GM12874 (cell line): ENCODE data around the gene MAGOH.

Experiments
- TF ChIP-seq, protein P1 (sequence below): IDR thresholded peaks from 2 replicates; pipeline ENCODE4 v1.5.1; 2011; ENCODE audit warnings: low read depth, mild to moderate bottlenecking, control low read depth, low read length, moderate library complexity; ENCODE audit not compliant: insufficient read depth

The MAGOH gene

DNA sequence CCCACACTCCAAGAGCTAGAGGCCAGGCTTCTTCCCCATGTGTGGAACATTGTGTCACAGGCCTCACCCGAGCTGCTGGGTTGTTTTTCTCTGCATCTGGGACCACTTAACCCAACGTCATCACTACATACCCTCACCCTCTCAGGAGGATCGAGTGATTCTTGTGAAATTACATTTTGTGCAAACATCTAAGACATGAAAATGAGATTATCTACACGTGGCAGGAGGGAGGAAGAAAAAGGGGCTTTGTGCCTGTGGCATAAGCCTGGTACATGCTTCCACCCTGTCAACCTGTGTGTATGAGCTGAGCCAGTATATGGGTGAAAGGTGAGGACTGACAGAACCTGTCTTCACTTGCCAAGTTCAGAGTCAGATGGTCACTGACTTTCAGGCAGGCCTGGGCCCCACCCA, 40.1 kb downstream of the MAGOH start:
- TF ChIP-seq, protein P1, sequence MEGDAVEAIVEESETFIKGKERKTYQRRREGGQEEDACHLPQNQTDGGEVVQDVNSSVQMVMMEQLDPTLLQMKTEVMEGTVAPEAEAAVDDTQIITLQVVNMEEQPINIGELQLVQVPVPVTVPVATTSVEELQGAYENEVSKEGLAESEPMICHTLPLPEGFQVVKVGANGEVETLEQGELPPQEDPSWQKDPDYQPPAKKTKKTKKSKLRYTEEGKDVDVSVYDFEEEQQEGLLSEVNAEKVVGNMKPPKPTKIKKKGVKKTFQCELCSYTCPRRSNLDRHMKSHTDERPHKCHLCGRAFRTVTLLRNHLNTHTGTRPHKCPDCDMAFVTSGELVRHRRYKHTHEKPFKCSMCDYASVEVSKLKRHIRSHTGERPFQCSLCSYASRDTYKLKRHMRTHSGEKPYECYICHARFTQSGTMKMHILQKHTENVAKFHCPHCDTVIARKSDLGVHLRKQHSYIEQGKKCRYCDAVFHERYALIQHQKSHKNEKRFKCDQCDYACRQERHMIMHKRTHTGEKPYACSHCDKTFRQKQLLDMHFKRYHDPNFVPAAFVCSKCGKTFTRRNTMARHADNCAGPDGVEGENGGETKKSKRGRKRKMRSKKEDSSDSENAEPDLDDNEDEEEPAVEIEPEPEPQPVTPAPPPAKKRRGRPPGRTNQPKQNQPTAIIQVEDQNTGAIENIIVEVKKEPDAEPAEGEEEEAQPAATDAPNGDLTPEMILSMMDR, result no peak

DNA sequence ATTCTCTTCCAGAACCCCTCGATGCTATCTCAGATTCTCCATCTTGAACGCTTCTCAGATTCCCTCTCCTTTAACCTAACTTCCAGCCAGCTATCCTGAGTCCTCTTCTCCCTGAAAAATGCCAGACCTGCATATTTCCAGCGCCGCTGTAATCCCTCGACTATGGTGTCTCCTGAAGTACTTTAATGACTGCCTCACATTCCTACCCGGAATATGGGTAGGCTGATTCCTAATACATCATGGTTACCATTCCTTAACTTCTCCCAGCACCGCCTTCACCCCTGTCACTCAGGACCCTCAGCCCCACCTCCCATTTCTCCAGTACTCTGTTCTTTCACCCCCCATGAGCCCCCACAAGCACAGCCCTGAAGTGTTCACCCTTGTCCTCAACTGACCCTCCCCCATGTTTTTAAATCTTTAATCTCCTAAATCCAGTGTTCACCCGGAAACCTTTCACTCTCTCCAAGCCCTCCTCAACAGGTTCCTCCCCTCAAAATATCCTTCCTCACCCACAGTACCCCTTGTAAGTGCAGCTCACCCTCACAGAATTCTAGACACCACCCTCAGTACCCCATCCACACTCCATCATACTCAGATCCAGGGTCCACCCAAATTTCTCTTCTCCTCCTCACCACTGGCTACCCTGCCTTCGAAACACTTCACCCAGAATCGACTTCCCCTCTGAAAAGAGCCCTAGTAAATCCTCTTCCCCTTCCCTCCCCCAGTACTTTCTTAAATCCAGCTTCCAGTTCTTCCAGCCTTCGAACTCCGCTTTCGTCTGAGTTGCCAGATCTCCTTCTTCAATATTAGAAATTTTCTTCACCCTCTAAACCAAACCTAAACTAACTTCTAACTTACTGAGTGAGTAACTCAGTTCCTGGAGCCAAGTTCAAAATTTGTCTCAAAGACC, 40.8 kb downstream of the MAGOH start:
- TF ChIP-seq, protein P1, result no peak

DNA sequence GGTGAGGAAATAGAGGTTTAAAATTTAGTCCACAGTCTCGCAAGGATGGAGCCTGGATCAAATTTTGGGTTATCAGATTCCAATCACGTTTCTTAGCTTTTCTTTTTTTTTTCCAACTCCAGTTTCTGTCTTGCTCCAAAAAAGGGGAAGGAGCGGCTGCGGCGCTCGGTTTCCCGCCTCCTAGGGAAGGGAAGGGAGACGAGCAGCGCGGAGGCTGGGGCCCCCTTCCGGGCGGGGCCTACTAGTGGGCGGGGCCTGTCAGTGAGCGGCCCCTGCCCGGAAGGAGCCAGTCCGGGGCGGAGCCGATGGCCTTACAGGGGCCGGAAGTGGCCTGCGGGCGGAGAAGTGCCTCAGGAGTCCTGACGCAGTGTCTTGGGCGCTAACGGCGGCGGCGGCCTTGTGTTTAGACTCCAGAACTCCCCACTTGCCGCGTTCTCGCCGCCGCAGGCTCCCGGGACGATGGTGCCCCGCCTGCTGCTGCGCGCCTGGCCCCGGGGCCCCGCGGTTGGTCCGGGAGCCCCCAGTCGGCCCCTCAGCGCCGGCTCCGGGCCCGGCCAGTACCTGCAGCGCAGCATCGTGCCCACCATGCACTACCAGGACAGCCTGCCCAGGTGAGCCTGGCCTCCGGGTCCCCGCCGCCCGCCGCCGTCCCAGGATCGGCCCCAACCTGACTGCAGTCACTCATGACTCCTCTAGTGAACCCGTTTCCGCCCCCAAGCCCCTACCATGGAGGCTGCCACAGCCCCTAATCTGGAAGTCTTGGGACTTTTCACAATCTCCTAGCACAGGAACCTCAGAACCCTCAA, 41.6 kb downstream of the MAGOH start, which contains the start of gene CPT2:
TSS of gene CPT2 (plus strand) at position 340 of the 806 bp plus-strand sequence. CDS start at position 460, 120 bp downstream.
- TF ChIP-seq, protein P1, result no peak

DNA sequence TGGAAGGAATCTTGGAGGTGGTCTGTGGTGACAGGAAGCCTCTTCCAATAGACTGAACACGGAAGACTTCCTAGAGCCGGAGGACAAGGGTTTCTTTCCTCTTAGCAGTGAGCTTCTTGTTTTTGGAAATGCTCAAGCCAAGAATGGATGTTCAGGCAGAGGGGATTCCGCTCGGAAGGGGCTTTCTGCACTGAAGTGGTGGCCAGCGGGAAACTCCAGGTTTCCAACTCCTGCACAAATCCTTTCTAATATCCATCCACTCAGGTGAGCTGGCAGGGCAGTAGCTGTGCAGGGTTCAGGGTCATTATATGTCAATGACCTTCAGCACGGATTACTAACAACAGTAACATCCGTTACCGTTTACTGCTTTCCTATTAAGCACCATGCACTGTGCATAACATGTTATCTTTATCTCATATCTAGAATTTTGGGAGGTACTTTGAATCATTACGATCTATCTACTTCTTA, 42.3 kb downstream of the MAGOH start:
- TF ChIP-seq, protein P1, result no peak

DNA sequence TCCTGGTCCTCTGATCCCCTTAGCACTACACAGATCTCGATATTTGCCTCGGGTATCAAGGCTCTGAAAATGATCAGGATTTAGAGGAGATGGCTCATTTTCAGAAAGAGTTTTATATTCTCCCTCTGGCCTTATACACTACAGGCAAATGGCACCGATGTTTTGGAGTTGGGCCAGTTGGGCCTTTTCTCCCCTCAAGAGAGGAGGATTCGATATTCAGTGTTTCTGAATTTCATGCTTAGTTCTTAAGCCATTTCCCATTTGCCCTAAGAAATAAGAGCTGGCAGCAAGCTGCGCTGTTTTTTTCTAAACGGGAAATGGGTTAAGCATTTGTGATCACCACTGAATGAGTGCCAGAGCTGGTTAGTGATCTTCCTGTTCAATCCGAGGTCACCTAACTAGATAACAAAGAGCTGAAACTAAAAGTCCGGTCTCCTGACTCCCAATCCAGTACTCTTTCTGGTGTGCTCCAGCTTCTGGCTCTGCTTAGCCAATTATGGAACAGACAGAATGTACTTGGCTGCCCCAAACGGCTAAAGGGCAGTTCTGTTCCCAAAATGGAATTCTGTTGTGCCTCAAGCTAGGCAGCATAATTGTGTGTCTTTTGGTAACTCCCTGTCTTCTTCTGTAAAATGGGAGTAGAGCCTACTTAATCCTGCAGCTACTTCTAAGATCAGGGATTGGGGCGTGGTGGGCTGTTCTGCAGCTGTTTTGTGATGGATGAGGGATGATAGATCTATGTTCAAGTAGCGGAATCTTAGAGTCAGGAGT, 42.9 kb downstream of the MAGOH start:
- TF ChIP-seq, protein P1, result no peak

DNA sequence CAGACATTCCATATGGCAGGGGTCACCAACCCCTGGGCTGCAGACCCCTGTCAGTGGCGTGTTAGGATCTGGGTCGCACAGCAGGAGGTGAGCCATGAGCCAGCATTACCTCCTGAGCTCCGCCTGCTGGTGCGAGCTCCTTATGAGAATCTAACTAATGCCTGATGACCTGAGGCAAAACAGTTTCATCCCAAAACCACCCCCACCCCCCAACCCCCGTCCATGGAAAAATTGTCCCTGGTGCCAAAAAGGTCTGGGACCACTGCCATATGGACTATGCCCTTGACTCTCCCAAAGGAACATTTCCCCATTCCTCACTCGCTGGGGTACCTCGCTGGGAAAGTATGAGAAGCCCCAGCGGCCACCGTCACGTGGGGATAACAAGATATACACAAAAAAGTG, 48.1 kb downstream of the MAGOH start:
- TF ChIP-seq, protein P1, result no peak
